Activated CD4-positive, CD25-positive, alpha-beta regulatory T cell treated with anti-CD3 and anti-CD28 coated beads, Interleukin-2, amount 50 U/mL, for 24 hours (primary cell): ENCODE measurements around the gene ATRIP.
"Not testable (repeated sequence)": the region's sequence is repeated elsewhere in the genome, so short reads cannot be mapped to it uniquely, and the experiment has no call there.

Experiments used
- ATAC-seq, 2 donors: fragments of 150-1000 bp; cut with Tn5 transposase; one replicate each; pipeline ENCODE4 v1.10.0; 2021; ENCODE audit warnings: mild to moderate bottlenecking in 1 of 2, moderate library complexity in 1 of 2

The ATRIP gene

GRCh38 chr3:48470286-48470685 is 23.7 kb downstream of the ATRIP start:
- ATAC-seq = no peak

GRCh38 chr3:48472673-48472922 is 26.1 kb downstream of the ATRIP start:
- peak in 1 of 2 donors; percentile 12 for ATAC-seq

GRCh38 chr3:48472923-48473616 is 26.5 kb downstream of the ATRIP start:
- ATAC-seq = peak; percentile 89 to 90

GRCh38 chr3:48473617-48473952 is 27.0 kb downstream of the ATRIP start:
- ATAC-seq = no peak

- not testable (repeated sequence) for ATAC-seq
Measured at GRCh38 chr3:48474031-48474430, 27.5 kb downstream of the ATRIP start.

GRCh38 chr3:48474619-48475018 is 28.1 kb downstream of the ATRIP start:
- ATAC-seq = no peak

- no peak for ATAC-seq
Measured at GRCh38 chr3:48475188-48475587, 28.7 kb downstream of the ATRIP start.

GRCh38 chr3:48476426-48477053 is 30.0 kb downstream of the ATRIP start:
- ATAC-seq = no peak

- ATAC-seq = no peak
Measured at GRCh38 chr3:48477959-48478520, 31.5 kb downstream of the ATRIP start.

GRCh38 chr3:48478626-48479555 is 32.4 kb downstream of the ATRIP start:
- peak; percentile 65 to 72 for ATAC-seq

- ATAC-seq = not testable (repeated sequence)
Measured at GRCh38 chr3:48480891-48481290, 34.4 kb downstream of the ATRIP start.

- not testable (repeated sequence) for ATAC-seq
Measured at GRCh38 chr3:48482822-48483221, 36.3 kb downstream of the ATRIP start.

- no peak for ATAC-seq
Measured at GRCh38 chr3:48486952-48487351, 40.4 kb downstream of the ATRIP start.

- no peak for ATAC-seq
Measured at GRCh38 chr3:48492461-48493202, 46.1 kb downstream of the ATRIP start.

GRCh38 chr3:48493203-48493501 is 46.6 kb downstream of the ATRIP start:
- no peak for ATAC-seq

GRCh38 chr3:48500656-48501055 is 54.1 kb downstream of the ATRIP start:
- ATAC-seq = no peak

- no peak for ATAC-seq
Measured at GRCh38 chr3:48501196-48501595, 54.7 kb downstream of the ATRIP start.

GRCh38 chr3:48502121-48502520 is 55.6 kb downstream of the ATRIP start:
- ATAC-seq = no peak

GRCh38 chr3:48502728-48503168 is 56.2 kb downstream of the ATRIP start:
- no peak for ATAC-seq

GRCh38 chr3:48503401-48504050 is 57.0 kb downstream of the ATRIP start:
- no peak for ATAC-seq

GRCh38 chr3:48504051-48504946 is 57.8 kb downstream of the ATRIP start, which contains the start of gene SHISA5:
TSS of gene SHISA5 (minus strand) at chr3:48504174. CDS start at chr3:48504094, 80 bp downstream.
- peak; percentile 57 to 64 for ATAC-seq
